ENCODE measurements around the gene COL23A1.

- TF ChIP-seq CTCF (CRISPR knock-in tag; IDR thresholded peaks at IDR 0.05) (no peak), ATF3 (CRISPR knock-in tag; IDR thresholded peaks at IDR 0.05) (no peak), ZNF138 (CRISPR knock-in tag; IDR thresholded peaks at IDR 0.05; ENCODE audit: low read depth) (no peak), GLI4 (CRISPR knock-in tag; IDR thresholded peaks at IDR 0.05; ENCODE audit: borderline replicate concordance) (no peak), BHLHE40 (IDR thresholded peaks at IDR 0.05; ENCODE audit: low read length) (no peak), ZNF414 (CRISPR knock-in tag; IDR thresholded peaks at IDR 0.05) (no peak), TBL1XR1 (IDR thresholded peaks at IDR 0.05; ENCODE audit: borderline replicate concordance, low read length, partially characterized antibody) (no peak), ARNTL (CRISPR knock-in tag; IDR thresholded peaks at IDR 0.05) (no peak), MZF1 (CRISPR knock-in tag; IDR thresholded peaks at IDR 0.05; ENCODE audit: borderline replicate concordance) (no peak), NCOA5 (CRISPR knock-in tag; IDR thresholded peaks at IDR 0.05) (no peak), SIX4 (CRISPR knock-in tag; IDR thresholded peaks at IDR 0.05) (no peak), ZBTB39 (CRISPR knock-in tag; IDR thresholded peaks at IDR 0.05) (no peak), NFYB (CRISPR knock-in tag; IDR thresholded peaks at IDR 0.05) (no peak)
- TF ChIP-seq, protein P1, sequence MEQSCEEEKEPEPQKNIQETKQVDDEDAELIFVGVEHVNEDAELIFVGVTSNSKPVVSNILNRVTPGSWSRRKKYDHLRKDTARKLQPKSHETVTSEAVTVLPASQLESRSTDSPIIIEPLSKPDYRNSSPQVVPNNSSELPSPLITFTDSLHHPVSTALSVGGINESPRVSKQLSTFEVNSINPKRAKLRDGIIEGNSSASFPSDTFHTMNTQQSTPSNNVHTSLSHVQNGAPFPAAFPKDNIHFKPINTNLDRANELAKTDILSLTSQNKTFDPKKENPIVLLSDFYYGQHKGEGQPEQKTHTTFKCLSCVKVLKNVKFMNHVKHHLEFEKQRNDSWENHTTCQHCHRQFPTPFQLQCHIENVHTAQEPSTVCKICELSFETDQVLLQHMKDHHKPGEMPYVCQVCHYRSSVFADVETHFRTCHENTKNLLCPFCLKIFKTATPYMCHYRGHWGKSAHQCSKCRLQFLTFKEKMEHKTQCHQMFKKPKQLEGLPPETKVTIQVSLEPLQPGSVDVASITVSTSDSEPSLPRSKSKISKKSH (CRISPR knock-in tag; IDR thresholded peaks at IDR 0.05; ENCODE audit: borderline replicate concordance): no peak
These were observed 85.7 kb downstream of the COL23A1 start for GRCh38 chr5:178504340-178504960.
